GM12878 (cell line): ENCODE measurements around the gene SPPL2B. TPM values are rescaled to one million over a fixed set of nuclear protein-coding genes. Genes with fewer than 3 reads are reported as not detected.

Experiments
- CHD2 ChIP-seq: IDR thresholded peaks from 2 replicates; pipeline ENCODE4 v1.6.1; 2011; ENCODE audit warnings: low read depth, low read length, improper control_type of control experiment, borderline replicate concordance
- CHD4 ChIP-seq: fragments of 200-600 bp; sonication (generic); IDR thresholded peaks from 2 replicates; pipeline ENCODE4 v1.6.1; 2016; ENCODE audit warnings: mild to moderate bottlenecking
- SP1 ChIP-seq: IDR thresholded peaks from one replicate; pipeline ENCODE4 v1.6.1; 2011; ENCODE audit warnings: low read depth, low read length
- polyA plus RNA-seq, 11 experiments: library from polyadenylated mRNA; depleted of rRNA in 4 of 11; unstranded in 6 of 11; stranded (reverse) in 5 of 11; fragments of >200 nt; fragmentation: Nextera tagmentation in 4 of 11; fragmentation: Illumina TruSeq in 1 of 11; extraction: Ambion mirVana in 4 of 11; extraction: Trizol in 1 of 11; gene quantifications; 1 replicate in 1 of 11; 2 replicates in 10 of 11; pipeline versions ENCODE4 v1.2.1 to v1.2.3, GENCODE V29; 2011 to 2016; ENCODE audit warnings: inconsistent platforms in 2 of 11, missing spikeins in 2 of 11, low read depth in 1 of 11
- total RNA-seq, 4 experiments: library from RNA; depleted of rRNA in 3 of 4; stranded (reverse); fragments of >200 nt in 3 of 4; fragmentation: Illumina TruSeq in 1 of 4; extraction: Trizol in 1 of 4; gene quantifications; 2 replicates each; pipeline versions ENCODE4 v1.2.1 to v1.2.3, GENCODE V29; 2013 to 2021
- TF ChIP-seq, protein P1 (sequence below): fragments of 450-650 bp; IDR thresholded peaks from 2 replicates; pipeline ENCODE4 v1.6.1; 2017; ENCODE audit warnings: antibody characterized with exemption, mild to moderate bottlenecking, moderate library complexity
- TF ChIP-seq, protein P2 (sequence below): fragments of 450-650 bp; IDR thresholded peaks from 2 replicates; pipeline ENCODE4 v1.6.1; 2017; ENCODE audit warnings: mild to moderate bottlenecking, low read depth, inconsistent platforms; ENCODE audit not compliant: poor library complexity, severe bottlenecking
- TF ChIP-seq, protein P3 (sequence below): IDR thresholded peaks from 2 replicates; pipeline ENCODE4 v1.6.1; 2012; ENCODE audit warnings: mild to moderate bottlenecking, low read depth, low read length

SPPL2B gene
- total and polyA plus RNA-seq, 10 of the 15 experiments (the other 5 are each of a cell fraction or from before 2014, with no cell fraction given), result 0.29 to 56.5 (median 18.3) TPM

DNA sequence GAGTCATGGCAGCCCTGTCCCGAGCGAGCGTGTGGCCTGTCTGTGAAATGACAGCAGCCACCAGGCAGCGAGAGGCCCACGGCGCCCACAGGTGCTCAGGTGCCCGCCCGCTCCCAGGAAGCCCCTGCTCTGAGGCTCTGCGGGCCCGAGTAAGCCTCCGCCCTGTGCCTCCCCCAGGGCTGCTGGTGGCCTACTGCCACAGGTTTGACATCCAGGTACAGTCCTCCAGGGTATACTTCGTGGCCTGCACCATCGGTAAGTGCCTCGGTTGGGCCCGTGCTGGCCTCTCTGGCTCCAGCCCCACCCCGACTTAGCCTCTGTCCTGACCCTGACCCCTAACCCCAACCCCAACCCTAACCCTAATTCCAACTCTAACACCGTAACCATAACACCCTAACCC lies 16.6 kb downstream of the SPPL2B start (continued):
- TF ChIP-seq, protein P1, sequence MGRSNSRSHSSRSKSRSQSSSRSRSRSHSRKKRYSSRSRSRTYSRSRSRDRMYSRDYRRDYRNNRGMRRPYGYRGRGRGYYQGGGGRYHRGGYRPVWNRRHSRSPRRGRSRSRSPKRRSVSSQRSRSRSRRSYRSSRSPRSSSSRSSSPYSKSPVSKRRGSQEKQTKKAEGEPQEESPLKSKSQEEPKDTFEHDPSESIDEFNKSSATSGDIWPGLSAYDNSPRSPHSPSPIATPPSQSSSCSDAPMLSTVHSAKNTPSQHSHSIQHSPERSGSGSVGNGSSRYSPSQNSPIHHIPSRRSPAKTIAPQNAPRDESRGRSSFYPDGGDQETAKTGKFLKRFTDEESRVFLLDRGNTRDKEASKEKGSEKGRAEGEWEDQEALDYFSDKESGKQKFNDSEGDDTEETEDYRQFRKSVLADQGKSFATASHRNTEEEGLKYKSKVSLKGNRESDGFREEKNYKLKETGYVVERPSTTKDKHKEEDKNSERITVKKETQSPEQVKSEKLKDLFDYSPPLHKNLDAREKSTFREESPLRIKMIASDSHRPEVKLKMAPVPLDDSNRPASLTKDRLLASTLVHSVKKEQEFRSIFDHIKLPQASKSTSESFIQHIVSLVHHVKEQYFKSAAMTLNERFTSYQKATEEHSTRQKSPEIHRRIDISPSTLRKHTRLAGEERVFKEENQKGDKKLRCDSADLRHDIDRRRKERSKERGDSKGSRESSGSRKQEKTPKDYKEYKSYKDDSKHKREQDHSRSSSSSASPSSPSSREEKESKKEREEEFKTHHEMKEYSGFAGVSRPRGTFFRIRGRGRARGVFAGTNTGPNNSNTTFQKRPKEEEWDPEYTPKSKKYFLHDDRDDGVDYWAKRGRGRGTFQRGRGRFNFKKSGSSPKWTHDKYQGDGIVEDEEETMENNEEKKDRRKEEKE, result no peak
- TF ChIP-seq SP1, result no peak
- no peak for TF ChIP-seq CHD4
- TF ChIP-seq, protein P2, sequence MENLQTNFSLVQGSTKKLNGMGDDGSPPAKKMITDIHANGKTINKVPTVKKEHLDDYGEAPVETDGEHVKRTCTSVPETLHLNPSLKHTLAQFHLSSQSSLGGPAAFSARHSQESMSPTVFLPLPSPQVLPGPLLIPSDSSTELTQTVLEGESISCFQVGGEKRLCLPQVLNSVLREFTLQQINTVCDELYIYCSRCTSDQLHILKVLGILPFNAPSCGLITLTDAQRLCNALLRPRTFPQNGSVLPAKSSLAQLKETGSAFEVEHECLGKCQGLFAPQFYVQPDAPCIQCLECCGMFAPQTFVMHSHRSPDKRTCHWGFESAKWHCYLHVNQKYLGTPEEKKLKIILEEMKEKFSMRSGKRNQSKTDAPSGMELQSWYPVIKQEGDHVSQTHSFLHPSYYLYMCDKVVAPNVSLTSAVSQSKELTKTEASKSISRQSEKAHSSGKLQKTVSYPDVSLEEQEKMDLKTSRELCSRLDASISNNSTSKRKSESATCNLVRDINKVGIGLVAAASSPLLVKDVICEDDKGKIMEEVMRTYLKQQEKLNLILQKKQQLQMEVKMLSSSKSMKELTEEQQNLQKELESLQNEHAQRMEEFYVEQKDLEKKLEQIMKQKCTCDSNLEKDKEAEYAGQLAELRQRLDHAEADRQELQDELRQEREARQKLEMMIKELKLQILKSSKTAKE, result no peak
- TF ChIP-seq CHD2, result no peak
- TF ChIP-seq, protein P3, sequence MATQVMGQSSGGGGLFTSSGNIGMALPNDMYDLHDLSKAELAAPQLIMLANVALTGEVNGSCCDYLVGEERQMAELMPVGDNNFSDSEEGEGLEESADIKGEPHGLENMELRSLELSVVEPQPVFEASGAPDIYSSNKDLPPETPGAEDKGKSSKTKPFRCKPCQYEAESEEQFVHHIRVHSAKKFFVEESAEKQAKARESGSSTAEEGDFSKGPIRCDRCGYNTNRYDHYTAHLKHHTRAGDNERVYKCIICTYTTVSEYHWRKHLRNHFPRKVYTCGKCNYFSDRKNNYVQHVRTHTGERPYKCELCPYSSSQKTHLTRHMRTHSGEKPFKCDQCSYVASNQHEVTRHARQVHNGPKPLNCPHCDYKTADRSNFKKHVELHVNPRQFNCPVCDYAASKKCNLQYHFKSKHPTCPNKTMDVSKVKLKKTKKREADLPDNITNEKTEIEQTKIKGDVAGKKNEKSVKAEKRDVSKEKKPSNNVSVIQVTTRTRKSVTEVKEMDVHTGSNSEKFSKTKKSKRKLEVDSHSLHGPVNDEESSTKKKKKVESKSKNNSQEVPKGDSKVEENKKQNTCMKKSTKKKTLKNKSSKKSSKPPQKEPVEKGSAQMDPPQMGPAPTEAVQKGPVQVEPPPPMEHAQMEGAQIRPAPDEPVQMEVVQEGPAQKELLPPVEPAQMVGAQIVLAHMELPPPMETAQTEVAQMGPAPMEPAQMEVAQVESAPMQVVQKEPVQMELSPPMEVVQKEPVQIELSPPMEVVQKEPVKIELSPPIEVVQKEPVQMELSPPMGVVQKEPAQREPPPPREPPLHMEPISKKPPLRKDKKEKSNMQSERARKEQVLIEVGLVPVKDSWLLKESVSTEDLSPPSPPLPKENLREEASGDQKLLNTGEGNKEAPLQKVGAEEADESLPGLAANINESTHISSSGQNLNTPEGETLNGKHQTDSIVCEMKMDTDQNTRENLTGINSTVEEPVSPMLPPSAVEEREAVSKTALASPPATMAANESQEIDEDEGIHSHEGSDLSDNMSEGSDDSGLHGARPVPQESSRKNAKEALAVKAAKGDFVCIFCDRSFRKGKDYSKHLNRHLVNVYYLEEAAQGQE, result no peak
